GM12864 (cell line): Measurements from ENCODE around the gene FAF1.

ENCODE experiments used
- DNase-seq: peaks from one replicate; pipeline ENCODE4 v3.0.0-alpha.2; 2011; ENCODE audit warnings: low read depth
- H3K4me3 ChIP-seq: 2 replicates; pipeline ENCODE4 v1.5.1; 2011; ENCODE audit warnings: mild to moderate bottlenecking, low read depth, low read length, control low read depth
- TF ChIP-seq, protein P1 (sequence below): IDR thresholded peaks from 2 replicates; pipeline ENCODE4 v1.5.1; 2011; ENCODE audit warnings: low read depth, mild to moderate bottlenecking, moderate library complexity, low read length, control low read depth, inconsistent platforms; ENCODE audit errors: missing control alignments

FAF1 gene

DNA sequence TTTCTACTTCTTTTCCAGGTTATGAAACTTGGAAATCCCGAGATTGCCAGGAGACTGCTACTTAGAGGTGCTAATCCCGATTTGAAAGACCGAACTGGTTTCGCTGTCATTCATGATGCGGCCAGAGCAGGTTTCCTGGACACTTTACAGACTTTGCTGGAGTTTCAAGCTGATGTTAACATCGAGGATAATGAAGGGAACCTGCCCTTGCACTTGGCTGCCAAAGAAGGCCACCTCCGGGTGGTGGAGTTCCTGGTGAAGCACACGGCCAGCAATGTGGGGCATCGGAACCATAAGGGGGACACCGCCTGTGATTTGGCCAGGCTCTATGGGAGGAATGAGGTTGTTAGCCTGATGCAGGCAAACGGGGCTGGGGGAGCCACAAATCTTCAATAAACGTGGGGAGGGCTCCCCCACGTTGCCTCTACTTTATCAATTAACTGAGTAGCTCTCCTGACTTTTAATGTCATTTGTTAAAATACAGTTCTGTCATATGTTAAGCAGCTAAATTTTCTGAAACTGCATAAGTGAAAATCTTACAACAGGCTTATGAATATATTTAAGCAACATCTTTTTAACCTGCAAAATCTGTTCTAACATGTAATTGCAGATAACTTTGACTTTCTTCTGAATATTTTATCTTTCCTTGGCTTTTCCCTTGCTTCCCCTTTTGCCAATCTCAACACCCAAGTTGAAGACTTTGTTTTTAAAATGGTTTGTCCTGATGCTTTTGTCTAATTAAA is 14.0 kb upstream of the FAF1 start:
- no peak overlapping the region for H3K4me3 ChIP-seq
- DNase-seq = no peak
- TF ChIP-seq, protein P1, sequence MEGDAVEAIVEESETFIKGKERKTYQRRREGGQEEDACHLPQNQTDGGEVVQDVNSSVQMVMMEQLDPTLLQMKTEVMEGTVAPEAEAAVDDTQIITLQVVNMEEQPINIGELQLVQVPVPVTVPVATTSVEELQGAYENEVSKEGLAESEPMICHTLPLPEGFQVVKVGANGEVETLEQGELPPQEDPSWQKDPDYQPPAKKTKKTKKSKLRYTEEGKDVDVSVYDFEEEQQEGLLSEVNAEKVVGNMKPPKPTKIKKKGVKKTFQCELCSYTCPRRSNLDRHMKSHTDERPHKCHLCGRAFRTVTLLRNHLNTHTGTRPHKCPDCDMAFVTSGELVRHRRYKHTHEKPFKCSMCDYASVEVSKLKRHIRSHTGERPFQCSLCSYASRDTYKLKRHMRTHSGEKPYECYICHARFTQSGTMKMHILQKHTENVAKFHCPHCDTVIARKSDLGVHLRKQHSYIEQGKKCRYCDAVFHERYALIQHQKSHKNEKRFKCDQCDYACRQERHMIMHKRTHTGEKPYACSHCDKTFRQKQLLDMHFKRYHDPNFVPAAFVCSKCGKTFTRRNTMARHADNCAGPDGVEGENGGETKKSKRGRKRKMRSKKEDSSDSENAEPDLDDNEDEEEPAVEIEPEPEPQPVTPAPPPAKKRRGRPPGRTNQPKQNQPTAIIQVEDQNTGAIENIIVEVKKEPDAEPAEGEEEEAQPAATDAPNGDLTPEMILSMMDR = no peak

DNA sequence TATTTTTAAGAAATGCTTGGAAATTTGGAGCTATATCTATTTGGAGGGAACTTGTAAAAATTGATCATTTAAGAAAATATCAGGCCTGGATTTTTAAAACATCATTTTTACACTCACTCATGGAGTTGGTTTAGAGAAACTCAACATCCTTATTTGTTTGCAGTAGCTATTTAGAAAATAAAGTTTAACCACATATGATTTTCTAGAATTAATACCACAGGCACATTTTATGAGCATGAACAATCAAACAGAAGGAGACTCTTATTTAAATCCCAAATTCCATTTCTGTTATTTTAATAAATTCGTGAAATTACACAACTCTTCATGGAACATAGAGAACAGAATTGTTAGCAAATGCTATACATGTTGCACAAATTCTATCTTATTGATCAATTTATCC is 13.2 kb upstream of the FAF1 start:
- TF ChIP-seq, protein P1 = no peak
- H3K4me3 ChIP-seq = no peak overlapping the region
- no peak for DNase-seq

DNA sequence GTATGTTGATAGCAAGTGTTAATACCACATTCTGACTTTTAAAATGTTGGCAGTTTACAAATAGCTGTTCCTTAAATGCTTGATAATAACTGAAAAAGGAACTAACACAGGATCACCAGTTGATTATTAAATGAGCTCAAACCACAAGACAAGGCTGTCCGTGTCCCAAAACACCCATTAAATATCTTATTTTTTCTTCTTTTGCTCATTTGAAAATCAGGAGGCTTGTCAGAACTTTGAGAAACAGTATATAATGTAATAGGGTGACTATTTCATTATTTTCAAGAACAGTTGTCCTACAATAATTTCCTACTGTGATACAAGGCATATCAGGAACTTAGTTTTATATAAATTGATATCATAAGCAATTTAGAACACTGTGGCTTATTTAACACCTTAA is 12.7 kb upstream of the FAF1 start:
- TF ChIP-seq, protein P1 = no peak

DNA sequence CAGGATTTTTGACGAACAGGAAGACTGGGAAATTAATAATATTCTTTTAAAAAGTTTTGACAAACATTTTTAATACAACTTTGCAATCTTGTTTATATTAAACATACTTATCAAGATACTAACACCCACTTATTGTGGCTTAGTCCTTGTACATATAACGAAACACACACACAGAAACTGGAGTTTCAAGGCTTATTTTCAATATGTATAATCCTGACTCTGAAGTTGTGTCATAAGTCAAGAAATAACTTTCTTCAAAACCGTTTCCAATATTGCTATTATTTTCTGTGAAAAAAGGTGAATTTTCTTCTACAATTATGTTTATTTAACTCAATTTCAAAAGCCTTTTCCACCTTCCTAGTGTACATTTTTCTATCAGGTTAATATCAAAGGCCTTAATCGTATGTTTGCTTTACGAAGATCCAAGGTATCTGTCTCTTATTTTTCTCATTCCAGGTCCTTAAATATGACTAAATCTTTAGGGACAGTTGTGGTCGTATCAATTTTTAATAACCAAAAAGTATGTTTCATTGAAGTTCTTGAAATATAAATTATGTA is 11.8 kb upstream of the FAF1 start:
- peak overlapping the region; percentile 34 for H3K4me3 ChIP-seq
- TF ChIP-seq, protein P1 = no peak
- DNase-seq = no peak

More for the DNA sequence above, 12.7 kb upstream of the FAF1 start:
- DNase-seq = no peak
- H3K4me3 ChIP-seq = peak overlapping the region; percentile 41

DNA sequence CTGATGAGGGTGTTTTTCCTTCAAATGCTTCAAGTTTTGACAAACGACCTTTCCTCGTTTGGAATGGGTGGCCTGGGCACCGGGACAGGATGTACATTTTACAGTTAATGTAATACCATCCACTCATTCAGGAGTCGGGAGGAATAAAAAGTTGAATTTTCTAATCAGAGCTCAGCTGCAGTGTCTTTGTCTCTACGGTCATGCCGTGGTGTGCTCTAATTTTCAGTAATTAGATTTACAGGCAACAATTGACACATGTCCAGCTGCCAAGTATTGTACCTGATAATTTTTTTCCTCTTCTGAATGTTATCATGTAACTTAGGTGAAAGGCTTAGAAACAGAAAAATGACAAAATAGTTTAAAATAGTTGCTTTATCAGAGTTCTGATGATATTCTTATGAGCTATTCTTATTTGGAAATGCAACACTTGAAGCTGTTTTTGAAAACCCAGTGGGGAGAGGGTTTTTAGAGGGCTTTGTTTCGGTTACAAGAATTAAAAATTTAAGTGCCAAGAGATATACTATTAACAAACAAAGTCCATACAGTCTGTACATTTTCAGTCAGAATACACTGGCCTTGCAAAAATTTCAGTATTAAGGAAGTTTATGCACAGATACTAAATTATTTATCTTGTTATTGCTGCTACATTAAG is 11.0 kb upstream of the FAF1 start:
- TF ChIP-seq, protein P1 = no peak
- DNase-seq = no peak
- H3K4me3 ChIP-seq = peak overlapping the region; percentile 92

DNA sequence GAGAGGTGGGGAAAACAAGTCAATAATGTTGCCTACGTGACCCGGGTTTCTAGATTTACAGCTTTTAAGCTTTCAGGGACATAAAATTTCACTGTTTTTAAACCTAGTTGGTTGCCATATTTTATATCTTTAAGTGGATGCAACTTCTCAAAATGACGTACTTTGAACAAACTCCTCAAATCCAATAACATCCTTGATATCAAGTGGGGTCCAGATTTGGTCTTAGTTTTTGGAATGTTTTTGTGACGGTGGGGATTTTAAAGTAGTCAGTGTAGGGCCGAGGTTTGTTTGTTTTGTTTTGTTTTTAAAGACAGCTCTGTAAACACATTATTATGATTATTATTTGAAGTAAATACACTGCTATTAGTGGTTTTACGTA is 10.4 kb upstream of the FAF1 start:
- DNase-seq = no peak
- peak overlapping the region; percentile 92 for H3K4me3 ChIP-seq
- TF ChIP-seq, protein P1 = no peak
